ENCODE measurements around the gene JMJD8.

The JMJD8 gene

DNA sequence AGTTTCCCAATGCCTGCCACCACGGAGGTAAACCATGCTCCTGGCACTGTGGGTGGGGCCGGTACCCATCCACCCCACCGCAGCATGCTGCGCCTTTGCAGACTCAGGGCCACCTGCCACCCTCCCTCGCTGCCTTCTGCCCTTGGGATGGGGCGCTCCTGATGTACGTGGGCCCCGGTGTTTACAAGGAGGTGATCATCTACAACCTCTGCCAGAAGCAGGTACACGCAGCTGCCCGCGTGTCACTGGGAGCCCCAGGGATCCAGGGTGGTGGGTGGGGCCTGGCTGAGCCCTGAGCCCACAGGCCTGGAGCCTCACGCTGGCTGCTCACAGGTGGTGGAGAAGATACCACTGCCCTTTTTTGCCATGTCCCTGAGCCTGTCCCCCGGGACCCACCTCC lies 17.6 kb downstream of the JMJD8 start:
- H4K20me1 ChIP-seq (ENCODE audit: low read depth, low read length): no peaks in the 10 kb centered on the region
- H2AFZ ChIP-seq (ENCODE audit: low read depth, low read length, severe bottlenecking): no peak overlapping the region
- H3K4me3 ChIP-seq (ENCODE audit: insufficient read depth, low read length, poor library complexity, severe bottlenecking): no peak overlapping the region
- H3K9me2 ChIP-seq (replicated peaks; ENCODE audit: insufficient read depth, low read length): no peaks in the 10 kb centered on the region
- H3K79me2 ChIP-seq (ENCODE audit: insufficient read depth, low read length): peaks cover 8% of the 10 kb centered on the region; the same call in 1 of the 2 replicates
- no peaks in the 10 kb centered on the region for H3K27me3 ChIP-seq (ENCODE audit: low read length)
- H3K9ac ChIP-seq (ENCODE audit: low read length): no peak overlapping the region
- TF ChIP-seq, protein P1, sequence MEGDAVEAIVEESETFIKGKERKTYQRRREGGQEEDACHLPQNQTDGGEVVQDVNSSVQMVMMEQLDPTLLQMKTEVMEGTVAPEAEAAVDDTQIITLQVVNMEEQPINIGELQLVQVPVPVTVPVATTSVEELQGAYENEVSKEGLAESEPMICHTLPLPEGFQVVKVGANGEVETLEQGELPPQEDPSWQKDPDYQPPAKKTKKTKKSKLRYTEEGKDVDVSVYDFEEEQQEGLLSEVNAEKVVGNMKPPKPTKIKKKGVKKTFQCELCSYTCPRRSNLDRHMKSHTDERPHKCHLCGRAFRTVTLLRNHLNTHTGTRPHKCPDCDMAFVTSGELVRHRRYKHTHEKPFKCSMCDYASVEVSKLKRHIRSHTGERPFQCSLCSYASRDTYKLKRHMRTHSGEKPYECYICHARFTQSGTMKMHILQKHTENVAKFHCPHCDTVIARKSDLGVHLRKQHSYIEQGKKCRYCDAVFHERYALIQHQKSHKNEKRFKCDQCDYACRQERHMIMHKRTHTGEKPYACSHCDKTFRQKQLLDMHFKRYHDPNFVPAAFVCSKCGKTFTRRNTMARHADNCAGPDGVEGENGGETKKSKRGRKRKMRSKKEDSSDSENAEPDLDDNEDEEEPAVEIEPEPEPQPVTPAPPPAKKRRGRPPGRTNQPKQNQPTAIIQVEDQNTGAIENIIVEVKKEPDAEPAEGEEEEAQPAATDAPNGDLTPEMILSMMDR (IDR thresholded peaks at IDR 0.05; ENCODE audit: insufficient read depth, low read length, poor library complexity, severe bottlenecking): no peak
- no peaks in the 10 kb centered on the region for H3K36me3 ChIP-seq (ENCODE audit: low read length)
- no peaks in the 10 kb centered on the region for H3K9me3 ChIP-seq (ENCODE audit: insufficient read depth, low read length)
- H3K27ac ChIP-seq (ENCODE audit: low read depth, low read length): no peak overlapping the region
- H3F3A ChIP-seq (ENCODE audit: insufficient read depth): no peaks in the 10 kb centered on the region
- H3K4me2 ChIP-seq (ENCODE audit: low read depth, low read length, poor library complexity, severe bottlenecking): no peak overlapping the region

DNA sequence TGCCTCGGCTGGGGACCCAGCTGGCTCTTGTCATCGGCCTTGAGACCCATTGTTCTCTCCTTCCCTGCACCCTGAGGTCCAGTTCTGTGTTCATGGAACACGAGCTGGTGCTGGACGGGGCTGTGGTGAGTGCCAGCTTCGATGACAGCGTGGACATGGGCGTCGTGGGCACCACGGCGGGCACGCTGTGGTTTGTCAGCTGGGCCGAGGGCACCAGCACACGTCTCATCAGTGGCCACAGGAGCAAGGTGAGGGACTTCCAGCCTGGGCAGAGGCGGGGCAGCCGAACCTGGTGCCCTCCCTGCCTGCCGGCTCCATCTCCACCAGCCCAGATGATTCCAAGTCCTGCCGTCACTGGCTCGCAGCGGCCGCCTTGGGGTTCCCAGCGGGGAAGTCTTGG lies 21.5 kb downstream of the JMJD8 start:
- TF ChIP-seq, protein P1 (IDR thresholded peaks at IDR 0.05; ENCODE audit: insufficient read depth, low read length, poor library complexity, severe bottlenecking): no peak
- TF ChIP-seq EZH2phosphoT487 (conservative IDR thresholded peaks at IDR 0.05; ENCODE audit: low read length): no peak
- Histone ChIP-seq H3K79me2 (ENCODE audit: insufficient read depth, low read length) (no peaks in the 10 kb centered on the region), H3K36me3 (ENCODE audit: low read length) (no peaks in the 10 kb centered on the region), H4K20me1 (ENCODE audit: low read depth, low read length) (no peaks in the 10 kb centered on the region), H2AFZ (ENCODE audit: low read depth, low read length, severe bottlenecking) (no peak overlapping the region), H3K9me3 (ENCODE audit: insufficient read depth, low read length) (no peaks in the 10 kb centered on the region), H3F3A (ENCODE audit: insufficient read depth) (no peaks in the 10 kb centered on the region), H3K4me3 (ENCODE audit: insufficient read depth, low read length, poor library complexity, severe bottlenecking) (no peak overlapping the region), H3K4me2 (ENCODE audit: low read depth, low read length, poor library complexity, severe bottlenecking) (no peak overlapping the region), H3K27ac (ENCODE audit: low read depth, low read length) (no peak overlapping the region), H3K9me2 (replicated peaks; ENCODE audit: insufficient read depth, low read length) (no peaks in the 10 kb centered on the region), H3K27me3 (ENCODE audit: low read length) (no peaks in the 10 kb centered on the region), H3K9ac (ENCODE audit: low read length) (no peak overlapping the region)

DNA sequence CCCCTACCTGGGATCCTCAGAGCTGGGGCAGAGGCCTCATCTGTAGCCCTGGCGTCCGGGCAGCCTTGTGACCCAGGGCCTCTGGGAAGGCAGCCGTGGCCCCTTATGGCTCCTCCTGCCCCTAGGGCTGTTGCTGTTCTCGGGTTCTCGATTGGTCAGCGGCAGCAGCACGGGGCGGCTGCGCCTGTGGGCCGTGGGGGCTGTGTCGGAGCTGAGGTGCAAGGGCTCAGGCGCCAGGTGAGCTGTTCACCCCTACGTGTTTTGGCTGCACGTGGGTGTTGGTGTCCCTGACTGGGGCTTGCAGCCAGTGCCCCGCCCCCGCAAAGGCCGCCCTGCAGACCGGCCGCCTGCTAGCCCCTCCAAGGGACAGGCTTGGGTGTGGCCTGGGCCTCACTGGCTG lies 22.0 kb downstream of the JMJD8 start:
- no peak overlapping the region for H3K4me2 ChIP-seq (ENCODE audit: low read depth, low read length, poor library complexity, severe bottlenecking)
- H3K4me3 ChIP-seq (ENCODE audit: insufficient read depth, low read length, poor library complexity, severe bottlenecking): no peak overlapping the region
- no peak for TF ChIP-seq EZH2phosphoT487 (conservative IDR thresholded peaks at IDR 0.05; ENCODE audit: low read length)
- TF ChIP-seq, protein P1 (IDR thresholded peaks at IDR 0.05; ENCODE audit: insufficient read depth, low read length, poor library complexity, severe bottlenecking): no peak
- H3K27ac ChIP-seq (ENCODE audit: low read depth, low read length): no peak overlapping the region
- H3K9me2 ChIP-seq (replicated peaks; ENCODE audit: insufficient read depth, low read length): no peaks in the 10 kb centered on the region
- no peaks in the 10 kb centered on the region for H3K36me3 ChIP-seq (ENCODE audit: low read length)
- H2AFZ ChIP-seq (ENCODE audit: low read depth, low read length, severe bottlenecking): no peak overlapping the region
- no peaks in the 10 kb centered on the region for H3K27me3 ChIP-seq (ENCODE audit: low read length)
- H3K79me2 ChIP-seq (ENCODE audit: insufficient read depth, low read length): no peaks in the 10 kb centered on the region
- H3K9me3 ChIP-seq (ENCODE audit: insufficient read depth, low read length): no peaks in the 10 kb centered on the region
- no peaks in the 10 kb centered on the region for H4K20me1 ChIP-seq (ENCODE audit: low read depth, low read length)
- no peaks in the 10 kb centered on the region for H3F3A ChIP-seq (ENCODE audit: insufficient read depth)
- H3K9ac ChIP-seq (ENCODE audit: low read length): no peak overlapping the region

Measured in SU-DHL-6 (cell line).